Neural crest cell (in vitro differentiated cells): ENCODE data around the gene ZNF180. TPM values are rescaled to one million over a fixed set of nuclear protein-coding genes. Genes with fewer than 3 reads are reported as not detected.
A peak's percentile ranks its signal among the peaks of the same experiment; 100 is the strongest.
"Not testable (repeated sequence)": the region's sequence is repeated elsewhere in the genome, so short reads cannot be mapped to it uniquely, and the experiment has no call there.

Experiments used
- DNase-seq: peaks from one replicate; pipeline ENCODE4 v3.0.0; 2021; ENCODE audit warnings: low read depth, mixed read lengths, low spot score
- H3K27ac Mint-ChIP-seq: one replicate; pipeline ENCODE4 v1.8.0; 2021; ENCODE audit warnings: mild to moderate bottlenecking, mixed read lengths; ENCODE audit not compliant: unreplicated experiment
- H3K27me3 Mint-ChIP-seq: 2 replicates; pipeline ENCODE4 v1.8.0; 2021; ENCODE audit warnings: low read depth, mild to moderate bottlenecking, mixed read lengths
- H3K36me3 Mint-ChIP-seq: 2 replicates; pipeline ENCODE4 v1.8.0; 2021; ENCODE audit warnings: low read depth, mild to moderate bottlenecking, mixed read lengths
- H3K4me1 Mint-ChIP-seq: 2 replicates; pipeline ENCODE4 v1.8.0; 2021; ENCODE audit warnings: mixed read lengths
- H3K4me3 Mint-ChIP-seq: one replicate; pipeline ENCODE4 v1.8.0; 2021; ENCODE audit warnings: mild to moderate bottlenecking, mixed read lengths
- H3K9me3 Mint-ChIP-seq: 2 replicates; pipeline ENCODE4 v1.8.0; 2021; ENCODE audit warnings: mixed read lengths
- CTCF ChIP-seq: fragments of 200-600 bp; sonication (generic); conservative IDR thresholded peaks from 2 replicates; pipeline ENCODE4 v1.5.0; 2021; ENCODE audit warnings: antibody characterized with exemption, mild to moderate bottlenecking
- total RNA-seq: library from RNA; stranded (reverse); gene quantifications from 2 replicates; pipeline ENCODE4 v1.2.1, GENCODE V29; 2021

ZNF180 gene
- total RNA-seq, 1 donor from 2014 or later, result 16.2 TPM

- Mint-ChIP-seq H3K9me3 (peaks cover 29% of the 10 kb centered on the region), H3K27ac (no peak overlapping the region), H3K36me3 (peaks cover 54% of the 10 kb centered on the region), H3K27me3 (peaks cover 28% of the 10 kb centered on the region), H3K4me3 (peak overlapping the region; percentile 97), H3K4me1 (peaks cover 26% of the 10 kb centered on the region)
- TF ChIP-seq CTCF, result no peak
- DNase-seq, result no peak
Measured at GRCh38 chr19:44498988-44499387, 1.3 kb downstream of the ZNF180 start.

- TF ChIP-seq CTCF, result no peak
Measured at GRCh38 chr19:44496711-44497110, 3.6 kb downstream of the ZNF180 start.

GRCh38 chr19:44476559-44477408, 23.5 kb downstream of the ZNF180 start:
- TF ChIP-seq CTCF, result no peak
- DNase-seq, result no peak
- Mint-ChIP-seq H3K36me3 (peaks cover 97% of the 10 kb centered on the region), H3K27me3 (peaks cover 21% of the 10 kb centered on the region), H3K9me3 (peaks cover 53% of the 10 kb centered on the region), H3K4me1 (no peaks in the 10 kb centered on the region), H3K4me3 (peak overlapping the region; percentile 63), H3K27ac (no peak overlapping the region)

More at GRCh38 chr19:44496711-44497110, 3.6 kb downstream of the ZNF180 start:
- peaks cover 42% of the 10 kb centered on the region for H3K9me3 Mint-ChIP-seq
- H3K4me3 Mint-ChIP-seq, result no peak overlapping the region
- peaks cover 8% of the 10 kb centered on the region for H3K27me3 Mint-ChIP-seq
- H3K36me3 Mint-ChIP-seq, result peaks cover 77% of the 10 kb centered on the region
- no peak for DNase-seq
- H3K27ac Mint-ChIP-seq, result no peak overlapping the region
- peaks cover 26% of the 10 kb centered on the region for H3K4me1 Mint-ChIP-seq

GRCh38 chr19:44468730-44469129, 31.6 kb downstream of the ZNF180 start:
- H3K4me1 Mint-ChIP-seq, H3K4me3 Mint-ChIP-seq, H3K27ac Mint-ChIP-seq, DNase-seq, H3K27me3 Mint-ChIP-seq: not testable (repeated sequence)
- peaks cover 38% of the 10 kb centered on the region for H3K36me3 Mint-ChIP-seq
- H3K9me3 Mint-ChIP-seq, result peaks cover 40% of the 10 kb centered on the region

GRCh38 chr19:44462600-44463286, 37.6 kb downstream of the ZNF180 start:
- H3K27me3 Mint-ChIP-seq, H3K4me1 Mint-ChIP-seq, DNase-seq, H3K4me3 Mint-ChIP-seq, H3K27ac Mint-ChIP-seq: not testable (repeated sequence)
- Mint-ChIP-seq H3K36me3 (peaks cover 13% of the 10 kb centered on the region), H3K9me3 (peaks cover 22% of the 10 kb centered on the region)

GRCh38 chr19:44456016-44456415, 44.3 kb downstream of the ZNF180 start:
- not testable (repeated sequence) for H3K27me3 Mint-ChIP-seq, H3K4me1 Mint-ChIP-seq, DNase-seq, H3K27ac Mint-ChIP-seq, H3K4me3 Mint-ChIP-seq
- peaks cover 37% of the 10 kb centered on the region for H3K9me3 Mint-ChIP-seq
- H3K36me3 Mint-ChIP-seq, result peaks cover 21% of the 10 kb centered on the region

GRCh38 chr19:44455100-44455499, 45.2 kb downstream of the ZNF180 start:
- Mint-ChIP-seq H3K27me3 (peaks cover 2% of the 10 kb centered on the region), H3K4me1 (no peaks in the 10 kb centered on the region), H3K4me3 (no peak overlapping the region), H3K36me3 (peaks cover 21% of the 10 kb centered on the region), H3K27ac (no peak overlapping the region), H3K9me3 (peaks cover 39% of the 10 kb centered on the region)
- no peak for DNase-seq
- no peak for TF ChIP-seq CTCF
